Measurements from ENCODE around the gene CCDC190. TPM values are rescaled to one million over a fixed set of nuclear protein-coding genes. Genes with fewer than 3 reads are reported as not detected.

The CCDC190 gene
- total and polyA plus RNA-seq, 2 of the 13 experiments (the other 11 are each of a cell fraction or from before 2014, with no cell fraction given), result not detected

- intact Hi-C loops (cut with micrococcal nuclease; ENCODE audit: unreplicated experiment) (loop anchor here (5.0 kb wide), 1 partner anchor 1095 kb away; no protein-coding TSS in a partner anchor), in situ Hi-C loops (cut with HindIII; ENCODE audit: extremely low pct_ligation_motif_present, low pct_unique_long_range_greater_than_20kb) (no loop called here)
- FAIRE-seq, result no peak
- DNase-seq (ENCODE audit: low spot score), result no peak
- Histone ChIP-seq H3K27me3 (ENCODE audit: control insufficient read depth in 1 of 2, insufficient read depth in 2 of 2, low read length in 2 of 2) (peaks cover 0 to 5% of the 10 kb centered on the region in 2 experiments; a peak in 2 of 5 replicates), H3K4me3 (replicated peaks in 1 of 3; ENCODE audit: insufficient read depth in 1 of 3, low read depth in 2 of 3, low read length in 3 of 3) (no peak overlapping the region), H3K27ac (ENCODE audit: extremely low read length, insufficient read depth, low read length) (no peak overlapping the region), H3K9me3 (ENCODE audit: low read length) (no peaks in the 10 kb centered on the region), H3K36me3 (replicated peaks in 1 of 2; ENCODE audit: control insufficient read depth in 1 of 2, insufficient read depth in 2 of 2, low read length in 2 of 2) (no peaks in the 10 kb centered on the region), H4K20me1 (ENCODE audit: insufficient read depth, low read length) (no peaks in the 10 kb centered on the region), H3K4me2 (ENCODE audit: low read depth, low read length) (no peak overlapping the region), H2AFZ (ENCODE audit: low read length) (no peak overlapping the region), H3K9ac (ENCODE audit: insufficient read depth, low read depth, low read length) (no peak overlapping the region), H3K79me2 (ENCODE audit: insufficient read depth, low read length) (no peaks in the 10 kb centered on the region), H3K4me1 (ENCODE audit: insufficient read depth, low read length) (no peaks in the 10 kb centered on the region)
- BruUV-seq (replicated peaks), result no TSS peak
- ATAC-seq, result no peak
- ChIA-PET POLR2A (no interaction called here), CTCF (ENCODE audit: low intra/inter-chr PET ratio, low total read pairs) (no interaction called here)
- no peak for TF ChIP-seq YEATS2 (CRISPR knock-in tag; IDR thresholded peaks at IDR 0.05; ENCODE audit: borderline replicate concordance)
- no peak for TF ChIP-seq SRF (IDR thresholded peaks at IDR 0.05; ENCODE audit: low read depth, low read length)
- no peak for TF ChIP-seq ZUFSP (CRISPR knock-in tag; IDR thresholded peaks at IDR 0.05; ENCODE audit: borderline replicate concordance)
- no peak for TF ChIP-seq DMTF1 (CRISPR knock-in tag; IDR thresholded peaks at IDR 0.05)
- TF ChIP-seq ZNF142 (CRISPR knock-in tag; IDR thresholded peaks at IDR 0.05), result no peak
- TF ChIP-seq ZNF451 (CRISPR knock-in tag; IDR thresholded peaks at IDR 0.05), result no peak
- TF ChIP-seq ZBTB26 (CRISPR knock-in tag; IDR thresholded peaks at IDR 0.05; ENCODE audit: borderline replicate concordance), result no peak
- no peak for TF ChIP-seq ZNF772 (CRISPR knock-in tag; IDR thresholded peaks at IDR 0.05)
- no peak for TF ChIP-seq PLRG1 (conservative IDR thresholded peaks at IDR 0.05)
- no peak for TF ChIP-seq IRF2 (CRISPR knock-in tag; IDR thresholded peaks at IDR 0.05)
- WGBS (ENCODE audit: low lambda C conversion rate), result 3% methylated on average over 2 of the region's 2 CpGs
These were observed 41.4 kb upstream of the CCDC190 start for GRCh38 chr1:162902416-162902815.
